Neural cell (in vitro differentiated cells): ENCODE data around the gene ZCCHC14. TPM values are rescaled to one million over a fixed set of nuclear protein-coding genes. Genes with fewer than 3 reads are reported as not detected.

ENCODE experiments used
- H2AFZ ChIP-seq: fragments of 200-600, 300-800 bp; sonication (generic), shearing (Covaris generic); 2 replicates; pipeline ENCODE4 v1.6.0; 2014; ENCODE audit warnings: low read depth, mild to moderate bottlenecking, antibody characterized with exemption, low read length, moderate library complexity
- H3F3A ChIP-seq: fragments of 200-600 bp; shearing (Covaris generic); 2 replicates; pipeline ENCODE4 v1.6.1; 2016; ENCODE audit warnings: mild to moderate bottlenecking, moderate library complexity, mixed read lengths, antibody characterized with exemption, low read length; ENCODE audit not compliant: insufficient read depth, poor library complexity, severe bottlenecking
- H3K27ac ChIP-seq: fragments of 200-600, 300-800 bp; sonication (generic), shearing (Covaris generic); 2 replicates; pipeline ENCODE4 v1.5.1; 2014; ENCODE audit warnings: mild to moderate bottlenecking, low read length, moderate library complexity
- H3K27me3 ChIP-seq: fragments of 300-800, 200-600 bp; sonication (generic), shearing (Covaris generic); 2 replicates; pipeline ENCODE4 v1.6.0; 2014; ENCODE audit warnings: mild to moderate bottlenecking, low read depth, low read length, moderate library complexity; ENCODE audit not compliant: insufficient read depth
- H3K36me3 ChIP-seq: fragments of 300-800, 200-600 bp; sonication (generic), shearing (Covaris generic); 2 replicates; pipeline ENCODE4 v1.5.1; 2014; ENCODE audit warnings: mild to moderate bottlenecking, antibody characterized with exemption, low read length, moderate library complexity; ENCODE audit not compliant: insufficient read depth
- H3K4me2 ChIP-seq: fragments of 300-800, 200-600 bp; sonication (generic), shearing (Covaris generic); 2 replicates; pipeline ENCODE4 v1.6.0; 2014; ENCODE audit warnings: mild to moderate bottlenecking, low read length
- H3K4me3 ChIP-seq: fragments of 300-800, 200-600 bp; sonication (generic), shearing (Covaris generic); 2 replicates; pipeline ENCODE4 v1.5.1; 2014; ENCODE audit warnings: mild to moderate bottlenecking, low read length, moderate library complexity
- H3K79me2 ChIP-seq: fragments of 200-600 bp; shearing (Covaris generic); replicated peaks from 2 replicates; pipeline ENCODE4 v1.6.0; 2014; ENCODE audit warnings: mild to moderate bottlenecking, low read length, moderate library complexity; ENCODE audit not compliant: insufficient read depth
- H3K9ac ChIP-seq: fragments of 300-800, 200-600 bp; sonication (generic), shearing (Covaris generic); 2 replicates; pipeline ENCODE4 v1.6.1; 2016; ENCODE audit warnings: mild to moderate bottlenecking, low read length, mixed read lengths
- H3K9me2 ChIP-seq: fragments of 200-600 bp; shearing (Covaris generic); 2 replicates; pipeline ENCODE4 v1.6.1; 2016; ENCODE audit warnings: mild to moderate bottlenecking, low read length, mixed read lengths; ENCODE audit not compliant: insufficient read depth
- H3K9me3 ChIP-seq: fragments of 200-600, 300-800 bp; sonication (generic), shearing (Covaris generic); 2 replicates; pipeline ENCODE4 v1.6.1; 2016; ENCODE audit warnings: mild to moderate bottlenecking, mixed run types, low read length, moderate library complexity, mixed read lengths
- H4K20me1 ChIP-seq: fragments of 200-600 bp; shearing (Covaris generic); 2 replicates; pipeline ENCODE4 v1.6.1; 2016; ENCODE audit warnings: mild to moderate bottlenecking, mixed run types; ENCODE audit not compliant: insufficient read depth
- EP300 ChIP-seq: fragments of 450-650 bp; conservative IDR thresholded peaks from 2 replicates; pipeline ENCODE4 v1.6.1; 2014; ENCODE audit warnings: antibody characterized with exemption, mild to moderate bottlenecking, moderate library complexity; ENCODE audit not compliant: poor library complexity, severe bottlenecking
- EZH2 ChIP-seq: fragments of 200-600, 300-800 bp; shearing (Covaris generic), sonication (generic); IDR thresholded peaks from 2 replicates; pipeline ENCODE4 v1.6.1; 2014; ENCODE audit warnings: antibody characterized with exemption, low read length, borderline replicate concordance, mild to moderate bottlenecking; ENCODE audit not compliant: insufficient read depth, poor library complexity, severe bottlenecking
- MXI1 ChIP-seq: fragments of 450-650 bp; conservative IDR thresholded peaks from 2 replicates; pipeline ENCODE4 v1.6.1; 2014; ENCODE audit warnings: antibody characterized with exemption, mild to moderate bottlenecking; ENCODE audit not compliant: poor library complexity, severe bottlenecking
- POLR2AphosphoS5 ChIP-seq: IDR thresholded peaks from 2 replicates; pipeline ENCODE4 v1.6.1; 2012
- RAD21 ChIP-seq: fragments of 450-650 bp; conservative IDR thresholded peaks from 2 replicates; pipeline ENCODE4 v1.6.1; 2014; ENCODE audit warnings: antibody characterized with exemption, mild to moderate bottlenecking, moderate library complexity
- SMC3 ChIP-seq: fragments of 450-650 bp; conservative IDR thresholded peaks from 2 replicates; pipeline ENCODE4 v1.6.1; 2014; ENCODE audit warnings: antibody characterized with exemption, mild to moderate bottlenecking, moderate library complexity; ENCODE audit not compliant: poor library complexity
- TAF1 ChIP-seq: IDR thresholded peaks from 2 replicates; pipeline ENCODE4 v1.6.1; 2012; ENCODE audit warnings: low read depth
- polyA plus RNA-seq: library from polyadenylated mRNA; depleted of rRNA; stranded (reverse); fragments of >200 nt; gene quantifications from 2 replicates; pipeline ENCODE4 v1.2.3, GENCODE V29; 2014
- TF ChIP-seq, protein P1 (sequence below): fragments of 450-650 bp; IDR thresholded peaks from 2 replicates; pipeline ENCODE4 v1.5.1; 2014; ENCODE audit warnings: antibody characterized with exemption, mild to moderate bottlenecking, moderate library complexity; ENCODE audit not compliant: poor library complexity, severe bottlenecking
- TF ChIP-seq, protein P2 (sequence below): IDR thresholded peaks from 2 replicates; pipeline ENCODE4 v1.6.1; 2012; ENCODE audit warnings: borderline replicate concordance

The ZCCHC14 gene
- polyA plus RNA-seq, 1 donor from 2014 or later: 22.1 TPM

DNA sequence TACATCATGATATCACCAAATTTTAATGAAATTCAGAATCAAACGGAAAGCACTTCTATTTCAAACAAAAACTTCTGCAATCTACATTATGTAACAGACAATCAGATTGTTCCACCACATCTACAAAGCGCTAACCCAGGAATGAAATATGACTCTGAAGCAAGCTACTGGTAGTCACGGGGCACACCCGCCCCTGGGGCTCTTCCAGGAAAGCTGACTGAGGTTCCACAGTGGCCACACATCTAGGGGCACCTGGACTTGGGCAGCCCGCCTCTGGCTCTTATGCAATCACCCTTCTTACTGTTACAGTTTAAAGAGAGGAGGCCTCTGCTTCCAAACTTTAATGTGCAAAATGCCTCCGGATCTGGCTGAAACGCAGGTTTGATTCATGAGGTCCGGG, 27.5 kb downstream of the ZCCHC14 start:
- H3K9me3 ChIP-seq: no peaks in the 10 kb centered on the region
- H3K79me2 ChIP-seq: peaks cover 34% of the 10 kb centered on the region
- H3K4me3 ChIP-seq: no peak overlapping the region
- H3K27ac ChIP-seq: no peak overlapping the region
- no peaks in the 10 kb centered on the region for H3K27me3 ChIP-seq
- H3K9me2 ChIP-seq: no peaks in the 10 kb centered on the region
- H3F3A ChIP-seq: no peaks in the 10 kb centered on the region
- peaks cover 9% of the 10 kb centered on the region for H4K20me1 ChIP-seq
- H2AFZ ChIP-seq: no peak overlapping the region
- no peaks in the 10 kb centered on the region for H3K36me3 ChIP-seq
- no peak overlapping the region for H3K4me2 ChIP-seq
- TF ChIP-seq EZH2 (no peak), SMC3 (no peak), MXI1 (no peak), RAD21 (no peak), EP300 (no peak), POLR2AphosphoS5 (no peak), TAF1 (no peak)
- TF ChIP-seq, protein P1, sequence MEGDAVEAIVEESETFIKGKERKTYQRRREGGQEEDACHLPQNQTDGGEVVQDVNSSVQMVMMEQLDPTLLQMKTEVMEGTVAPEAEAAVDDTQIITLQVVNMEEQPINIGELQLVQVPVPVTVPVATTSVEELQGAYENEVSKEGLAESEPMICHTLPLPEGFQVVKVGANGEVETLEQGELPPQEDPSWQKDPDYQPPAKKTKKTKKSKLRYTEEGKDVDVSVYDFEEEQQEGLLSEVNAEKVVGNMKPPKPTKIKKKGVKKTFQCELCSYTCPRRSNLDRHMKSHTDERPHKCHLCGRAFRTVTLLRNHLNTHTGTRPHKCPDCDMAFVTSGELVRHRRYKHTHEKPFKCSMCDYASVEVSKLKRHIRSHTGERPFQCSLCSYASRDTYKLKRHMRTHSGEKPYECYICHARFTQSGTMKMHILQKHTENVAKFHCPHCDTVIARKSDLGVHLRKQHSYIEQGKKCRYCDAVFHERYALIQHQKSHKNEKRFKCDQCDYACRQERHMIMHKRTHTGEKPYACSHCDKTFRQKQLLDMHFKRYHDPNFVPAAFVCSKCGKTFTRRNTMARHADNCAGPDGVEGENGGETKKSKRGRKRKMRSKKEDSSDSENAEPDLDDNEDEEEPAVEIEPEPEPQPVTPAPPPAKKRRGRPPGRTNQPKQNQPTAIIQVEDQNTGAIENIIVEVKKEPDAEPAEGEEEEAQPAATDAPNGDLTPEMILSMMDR: no peak
- TF ChIP-seq, protein P2, sequence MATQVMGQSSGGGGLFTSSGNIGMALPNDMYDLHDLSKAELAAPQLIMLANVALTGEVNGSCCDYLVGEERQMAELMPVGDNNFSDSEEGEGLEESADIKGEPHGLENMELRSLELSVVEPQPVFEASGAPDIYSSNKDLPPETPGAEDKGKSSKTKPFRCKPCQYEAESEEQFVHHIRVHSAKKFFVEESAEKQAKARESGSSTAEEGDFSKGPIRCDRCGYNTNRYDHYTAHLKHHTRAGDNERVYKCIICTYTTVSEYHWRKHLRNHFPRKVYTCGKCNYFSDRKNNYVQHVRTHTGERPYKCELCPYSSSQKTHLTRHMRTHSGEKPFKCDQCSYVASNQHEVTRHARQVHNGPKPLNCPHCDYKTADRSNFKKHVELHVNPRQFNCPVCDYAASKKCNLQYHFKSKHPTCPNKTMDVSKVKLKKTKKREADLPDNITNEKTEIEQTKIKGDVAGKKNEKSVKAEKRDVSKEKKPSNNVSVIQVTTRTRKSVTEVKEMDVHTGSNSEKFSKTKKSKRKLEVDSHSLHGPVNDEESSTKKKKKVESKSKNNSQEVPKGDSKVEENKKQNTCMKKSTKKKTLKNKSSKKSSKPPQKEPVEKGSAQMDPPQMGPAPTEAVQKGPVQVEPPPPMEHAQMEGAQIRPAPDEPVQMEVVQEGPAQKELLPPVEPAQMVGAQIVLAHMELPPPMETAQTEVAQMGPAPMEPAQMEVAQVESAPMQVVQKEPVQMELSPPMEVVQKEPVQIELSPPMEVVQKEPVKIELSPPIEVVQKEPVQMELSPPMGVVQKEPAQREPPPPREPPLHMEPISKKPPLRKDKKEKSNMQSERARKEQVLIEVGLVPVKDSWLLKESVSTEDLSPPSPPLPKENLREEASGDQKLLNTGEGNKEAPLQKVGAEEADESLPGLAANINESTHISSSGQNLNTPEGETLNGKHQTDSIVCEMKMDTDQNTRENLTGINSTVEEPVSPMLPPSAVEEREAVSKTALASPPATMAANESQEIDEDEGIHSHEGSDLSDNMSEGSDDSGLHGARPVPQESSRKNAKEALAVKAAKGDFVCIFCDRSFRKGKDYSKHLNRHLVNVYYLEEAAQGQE: no peak
- H3K9ac ChIP-seq: no peak overlapping the region

DNA sequence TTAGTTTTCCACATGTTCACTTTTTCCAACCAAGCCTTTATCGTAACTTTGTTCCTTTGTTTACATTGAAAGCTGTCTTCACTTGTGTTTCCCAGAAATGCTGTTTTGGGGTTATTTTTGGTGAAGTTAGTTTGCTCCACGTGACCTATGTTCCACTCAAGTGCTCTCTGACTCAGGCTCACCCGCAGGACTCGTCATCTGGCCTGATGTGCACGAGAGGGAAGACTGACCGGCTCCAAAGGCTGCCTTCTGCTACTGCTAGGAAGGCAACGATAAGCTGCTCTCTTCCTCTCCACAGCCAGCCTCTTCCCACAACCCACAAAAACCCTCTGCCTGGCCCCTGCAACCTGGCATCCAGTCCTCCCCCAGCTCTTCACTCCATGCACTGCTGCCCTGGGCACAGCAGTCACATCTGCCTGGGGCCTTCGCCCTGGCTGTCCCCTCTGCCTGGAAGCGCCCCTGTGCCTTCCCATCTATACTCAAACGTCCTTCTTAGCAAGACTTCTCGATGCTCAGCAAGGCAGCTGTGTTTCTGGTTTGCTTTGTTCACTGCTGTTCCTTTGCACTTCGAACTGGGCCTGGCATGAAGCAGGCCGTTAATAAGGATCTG, 28.0 kb downstream of the ZCCHC14 start:
- Histone ChIP-seq H3K27me3 (no peaks in the 10 kb centered on the region), H3K79me2 (peaks cover 29% of the 10 kb centered on the region), H3K9me2 (no peaks in the 10 kb centered on the region), H3K4me3 (no peak overlapping the region), H3K27ac (no peak overlapping the region), H4K20me1 (peaks cover 9% of the 10 kb centered on the region), H3K9ac (no peak overlapping the region), H3K9me3 (no peaks in the 10 kb centered on the region), H3K4me2 (no peak overlapping the region), H3F3A (no peaks in the 10 kb centered on the region), H2AFZ (no peak overlapping the region), H3K36me3 (no peaks in the 10 kb centered on the region)
- TF ChIP-seq, protein P1: no peak
- TF ChIP-seq EP300: no peak
